Measurements from ENCODE around the gene NOS1AP.

DNA sequence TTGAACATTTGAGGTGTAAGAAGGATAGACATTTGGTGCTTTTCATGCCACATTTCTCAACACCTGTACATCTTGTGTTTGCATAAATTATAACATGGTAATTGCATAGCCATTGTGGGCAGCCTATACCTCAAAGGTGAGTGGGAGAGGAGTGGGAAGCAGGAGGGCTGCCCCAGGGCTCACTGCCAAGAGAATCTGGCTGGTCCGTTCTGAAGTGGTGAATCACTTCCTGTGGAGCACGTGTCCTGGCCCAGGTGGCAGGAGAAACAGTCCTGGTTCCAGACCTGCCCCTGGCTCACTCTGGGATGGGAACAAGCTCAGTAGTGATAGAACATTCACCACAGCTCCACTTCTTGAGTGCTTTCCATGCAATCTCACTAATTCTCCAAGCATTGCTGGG lies 34.2 kb upstream of the NOS1AP start:
- TF ChIP-seq EZH2 (IDR thresholded peaks at IDR 0.05; ENCODE audit: borderline replicate concordance, low read depth, low read length, severe bottlenecking) (no peak), POLR2A (IDR thresholded peaks at IDR 0.05; ENCODE audit: low read depth, low read length) (no peak)
- TF ChIP-seq, protein P1, sequence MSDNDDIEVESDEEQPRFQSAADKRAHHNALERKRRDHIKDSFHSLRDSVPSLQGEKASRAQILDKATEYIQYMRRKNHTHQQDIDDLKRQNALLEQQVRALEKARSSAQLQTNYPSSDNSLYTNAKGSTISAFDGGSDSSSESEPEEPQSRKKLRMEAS (IDR thresholded peaks at IDR 0.05; ENCODE audit: insufficient read depth, insufficient read length), result peak; percentile 60
